Urothelium cell line (cell line): ENCODE data around the gene SLC15A2.
"Not testable (repeated sequence)": the region's sequence is repeated elsewhere in the genome, so short reads cannot be mapped to it uniquely, and the experiment has no call there.

Source experiments
- DNase-seq: peaks from one replicate; pipeline ENCODE4 v3.0.0; 2011; ENCODE audit warnings: low spot score, mixed read lengths
- FAIRE-seq: peaks from 2 replicates; lab custom pipeline; 2011; peaks lifted over from hg19 to GRCh38; lab: Jason Lieb, UNC

The SLC15A2 gene

GRCh38 chr3:121894301-121894990 lies at the start of gene SLC15A2:
SLC15A2 (plus strand) TSS chr3:121894401; CDS start chr3:121894477, 76 bp downstream.
- no peak for FAIRE-seq

GRCh38 chr3:121844892-121845291 lies 49.3 kb upstream of the SLC15A2 start:
- DNase-seq (no peak), FAIRE-seq (no peak)

More at GRCh38 chr3:121894301-121894990, at the start of gene SLC15A2:
- DNase-seq = no peak

GRCh38 chr3:121852256-121852655 lies 41.9 kb upstream of the SLC15A2 start:
- no peak for FAIRE-seq
- no peak for DNase-seq

- FAIRE-seq = no peak
- DNase-seq = no peak
These were observed 38.6 kb upstream of the SLC15A2 start for GRCh38 chr3:121855555-121855954.

- FAIRE-seq, DNase-seq: not testable (repeated sequence)
These were observed 36.4 kb upstream of the SLC15A2 start for GRCh38 chr3:121857778-121858177.

GRCh38 chr3:121863247-121863646 lies 31.0 kb upstream of the SLC15A2 start:
- not testable (repeated sequence) for FAIRE-seq, DNase-seq

- DNase-seq (no peak), FAIRE-seq (no peak)
These were observed 30.4 kb upstream of the SLC15A2 start for GRCh38 chr3:121863801-121864200.

- FAIRE-seq = no peak
- no peak for DNase-seq
These were observed 24.5 kb upstream of the SLC15A2 start for GRCh38 chr3:121869736-121870135.

GRCh38 chr3:121870717-121871116 lies 23.5 kb upstream of the SLC15A2 start:
- FAIRE-seq (no peak), DNase-seq (no peak)

- FAIRE-seq = no peak
- no peak for DNase-seq
These were observed 22.8 kb upstream of the SLC15A2 start for GRCh38 chr3:121871430-121871829.

GRCh38 chr3:121878411-121878810 lies 15.8 kb upstream of the SLC15A2 start:
- DNase-seq (no peak), FAIRE-seq (no peak)

- peak; percentile 23 for DNase-seq
- no peak for FAIRE-seq
These were observed 10.7 kb upstream of the SLC15A2 start for GRCh38 chr3:121883507-121883906.

GRCh38 chr3:121885386-121885785 lies 8.8 kb upstream of the SLC15A2 start:
- no peak for FAIRE-seq
- DNase-seq = no peak

- DNase-seq (no peak), FAIRE-seq (no peak)
These were observed 920 bp downstream of the SLC15A2 start for GRCh38 chr3:121895121-121895520.

- no peak for FAIRE-seq
- DNase-seq = no peak
These were observed 1.5 kb downstream of the SLC15A2 start for GRCh38 chr3:121895736-121896135.

- DNase-seq (no peak), FAIRE-seq (no peak)
These were observed 2.6 kb downstream of the SLC15A2 start for GRCh38 chr3:121896823-121897222.

GRCh38 chr3:121897296-121897695 lies 3.1 kb downstream of the SLC15A2 start:
- DNase-seq = no peak
- no peak for FAIRE-seq

GRCh38 chr3:121913305-121913990 lies 19.2 kb downstream of the SLC15A2 start:
- no peak for DNase-seq
- FAIRE-seq = no peak

GRCh38 chr3:121914081-121914998 lies 20.1 kb downstream of the SLC15A2 start:
- DNase-seq = no peak
- FAIRE-seq = no peak

- FAIRE-seq (no peak), DNase-seq (no peak)
These were observed 22.0 kb downstream of the SLC15A2 start for GRCh38 chr3:121916189-121916588.

- DNase-seq = peak; percentile 20
- no peak for FAIRE-seq
These were observed 24.7 kb downstream of the SLC15A2 start for GRCh38 chr3:121918779-121919483.
